ENCODE data around the gene SPDYE18.
"Not testable (repeated sequence)": the region's sequence is repeated elsewhere in the genome, so short reads cannot be mapped to it uniquely, and the experiment has no call there.

DNA sequence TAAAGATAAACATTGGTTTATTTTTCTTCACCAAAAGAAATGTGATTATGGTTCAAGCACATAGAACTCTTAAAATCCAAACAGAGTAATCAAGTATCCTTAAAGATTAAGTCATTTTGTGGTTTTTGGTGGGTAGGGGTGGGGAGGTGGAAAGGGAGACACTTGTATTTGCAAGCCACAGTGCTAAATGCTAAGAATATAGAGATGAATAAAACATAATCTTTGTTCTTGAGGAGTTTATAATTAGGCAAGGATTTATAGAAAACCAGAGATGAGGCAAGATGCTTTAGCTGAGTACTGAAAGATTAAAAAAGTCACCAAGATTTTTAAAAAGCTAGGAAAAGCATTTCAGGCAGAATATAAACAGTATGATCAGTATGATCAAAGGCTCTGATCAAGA lies 40.3 kb upstream of the SPDYE18 start:
- TF ChIP-seq EZH2 (IDR thresholded peaks at IDR 0.05; ENCODE audit: borderline replicate concordance); EZH2phosphoT487 (IDR thresholded peaks at IDR 0.05; ENCODE audit: low read depth, severe bottlenecking, unreplicated experiment): not testable (repeated sequence)
- TF ChIP-seq, protein P1, sequence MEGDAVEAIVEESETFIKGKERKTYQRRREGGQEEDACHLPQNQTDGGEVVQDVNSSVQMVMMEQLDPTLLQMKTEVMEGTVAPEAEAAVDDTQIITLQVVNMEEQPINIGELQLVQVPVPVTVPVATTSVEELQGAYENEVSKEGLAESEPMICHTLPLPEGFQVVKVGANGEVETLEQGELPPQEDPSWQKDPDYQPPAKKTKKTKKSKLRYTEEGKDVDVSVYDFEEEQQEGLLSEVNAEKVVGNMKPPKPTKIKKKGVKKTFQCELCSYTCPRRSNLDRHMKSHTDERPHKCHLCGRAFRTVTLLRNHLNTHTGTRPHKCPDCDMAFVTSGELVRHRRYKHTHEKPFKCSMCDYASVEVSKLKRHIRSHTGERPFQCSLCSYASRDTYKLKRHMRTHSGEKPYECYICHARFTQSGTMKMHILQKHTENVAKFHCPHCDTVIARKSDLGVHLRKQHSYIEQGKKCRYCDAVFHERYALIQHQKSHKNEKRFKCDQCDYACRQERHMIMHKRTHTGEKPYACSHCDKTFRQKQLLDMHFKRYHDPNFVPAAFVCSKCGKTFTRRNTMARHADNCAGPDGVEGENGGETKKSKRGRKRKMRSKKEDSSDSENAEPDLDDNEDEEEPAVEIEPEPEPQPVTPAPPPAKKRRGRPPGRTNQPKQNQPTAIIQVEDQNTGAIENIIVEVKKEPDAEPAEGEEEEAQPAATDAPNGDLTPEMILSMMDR (IDR thresholded peaks at IDR 0.05; ENCODE audit: poor library complexity), result not testable (repeated sequence)

Data from hepatocyte (in vitro differentiated cells).